PFSK-1 (cell line): Measurements from ENCODE around the gene APOC4.
A peak's percentile ranks its signal among the peaks of the same experiment; 100 is the strongest.

ENCODE experiments used
- FOXP2 ChIP-seq: optimal IDR thresholded peaks from 2 replicates; pipeline ENCODE3; 2011; ENCODE audit warnings: borderline replicate concordance, control low read depth, inconsistent platforms; ENCODE audit not compliant: insufficient read depth; ENCODE audit errors: extremely low read length, extremely low read depth
- POLR2AphosphoS5 ChIP-seq: IDR thresholded peaks from 2 replicates; pipeline ENCODE4 v1.6.1; 2012; ENCODE audit warnings: low read depth, mild to moderate bottlenecking, control low read depth, low read length, moderate library complexity
- REST ChIP-seq, 2 experiments: IDR thresholded peaks; 2 replicates each; pipeline versions ENCODE4 v1.6.1 to v1.8.0; 2011 to 2012; ENCODE audit warnings: low read depth in 2 of 2, low read length in 2 of 2, control low read depth in 1 of 2, inconsistent platforms in 1 of 2, mild to moderate bottlenecking in 1 of 2, moderate library complexity in 1 of 2; ENCODE audit not compliant: insufficient read depth in 1 of 2
- SIN3A ChIP-seq: IDR thresholded peaks from 2 replicates; pipeline ENCODE4 v1.6.1; 2012; ENCODE audit warnings: mild to moderate bottlenecking, low read length, moderate library complexity, borderline replicate concordance; ENCODE audit not compliant: insufficient read depth
- TAF1 ChIP-seq: IDR thresholded peaks from 2 replicates; pipeline ENCODE4 v1.6.1; 2012; ENCODE audit warnings: low read length, control low read depth, borderline replicate concordance; ENCODE audit not compliant: insufficient read depth

APOC4 gene

DNA sequence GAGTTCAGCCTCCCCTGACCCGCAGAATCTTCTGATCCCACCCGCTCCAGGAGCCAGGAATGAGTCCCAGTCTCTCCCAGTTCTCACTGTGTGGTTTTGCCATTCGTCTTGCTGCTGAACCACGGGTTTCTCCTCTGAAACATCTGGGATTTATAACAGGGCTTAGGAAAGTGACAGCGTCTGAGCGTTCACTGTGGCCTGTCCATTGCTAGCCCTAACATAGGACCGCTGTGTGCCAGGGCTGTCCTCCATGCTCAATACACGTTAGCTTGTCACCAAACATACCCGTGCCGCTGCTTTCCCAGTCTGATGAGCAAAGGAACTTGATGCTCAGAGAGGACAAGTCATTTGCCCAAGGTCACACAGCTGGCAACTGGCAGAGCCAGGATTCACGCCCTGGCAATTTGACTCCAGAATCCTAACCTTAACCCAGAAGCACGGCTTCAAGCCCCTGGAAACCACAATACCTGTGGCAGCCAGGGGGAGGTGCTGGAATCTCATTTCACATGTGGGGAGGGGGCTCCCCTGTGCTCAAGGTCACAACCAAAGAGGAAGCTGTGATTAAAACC is 37.5 kb upstream of the APOC4 start:
- TF ChIP-seq SIN3A (no peak), POLR2AphosphoS5 (peak; percentile 68; the same call in 1 of the 2 replicates)

DNA sequence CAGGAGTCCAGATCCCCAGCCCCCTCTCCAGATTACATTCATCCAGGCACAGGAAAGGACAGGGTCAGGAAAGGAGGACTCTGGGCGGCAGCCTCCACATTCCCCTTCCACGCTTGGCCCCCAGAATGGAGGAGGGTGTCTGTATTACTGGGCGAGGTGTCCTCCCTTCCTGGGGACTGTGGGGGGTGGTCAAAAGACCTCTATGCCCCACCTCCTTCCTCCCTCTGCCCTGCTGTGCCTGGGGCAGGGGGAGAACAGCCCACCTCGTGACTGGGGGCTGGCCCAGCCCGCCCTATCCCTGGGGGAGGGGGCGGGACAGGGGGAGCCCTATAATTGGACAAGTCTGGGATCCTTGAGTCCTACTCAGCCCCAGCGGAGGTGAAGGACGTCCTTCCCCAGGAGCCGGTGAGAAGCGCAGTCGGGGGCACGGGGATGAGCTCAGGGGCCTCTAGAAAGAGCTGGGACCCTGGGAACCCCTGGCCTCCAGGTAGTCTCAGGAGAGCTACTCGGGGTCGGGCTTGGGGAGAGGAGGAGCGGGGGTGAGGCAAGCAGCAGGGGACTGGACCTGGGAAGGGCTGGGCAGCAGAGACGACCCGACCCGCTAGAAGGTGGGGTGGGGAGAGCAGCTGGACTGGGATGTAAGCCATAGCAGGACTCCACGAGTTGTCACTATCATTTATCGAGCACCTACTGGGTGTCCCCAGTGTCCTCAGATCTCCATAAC is 36.4 kb upstream of the APOC4 start, which contains the start of gene APOE:
Gene APOE (plus strand): TSS at position 360 of the 724 bp plus-strand sequence. CDS start 829 bp downstream, outside the sequence.
- TF ChIP-seq SIN3A (no peak), REST (IDR thresholded peaks at IDR 0.05; ENCODE audit: insufficient read depth in 1 of 2, low read depth in 2 of 2, low read length in 2 of 2) (no peak), TAF1 (no peak), POLR2AphosphoS5 (no peak; the same call in 1 of the 2 replicates), FOXP2 (no peak)

DNA sequence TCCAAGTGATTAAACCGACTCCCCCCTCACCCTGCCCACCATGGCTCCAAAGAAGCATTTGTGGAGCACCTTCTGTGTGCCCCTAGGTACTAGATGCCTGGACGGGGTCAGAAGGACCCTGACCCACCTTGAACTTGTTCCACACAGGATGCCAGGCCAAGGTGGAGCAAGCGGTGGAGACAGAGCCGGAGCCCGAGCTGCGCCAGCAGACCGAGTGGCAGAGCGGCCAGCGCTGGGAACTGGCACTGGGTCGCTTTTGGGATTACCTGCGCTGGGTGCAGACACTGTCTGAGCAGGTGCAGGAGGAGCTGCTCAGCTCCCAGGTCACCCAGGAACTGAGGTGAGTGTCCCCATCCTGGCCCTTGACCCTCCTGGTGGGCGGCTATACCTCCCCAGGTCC is 34.4 kb upstream of the APOC4 start:
- no peak for TF ChIP-seq REST (IDR thresholded peaks at IDR 0.05; ENCODE audit: insufficient read depth in 1 of 2, low read depth in 2 of 2, low read length in 2 of 2)
- no peak for TF ChIP-seq POLR2AphosphoS5
- no peak for TF ChIP-seq SIN3A
- TF ChIP-seq TAF1: no peak
- TF ChIP-seq FOXP2: no peak

DNA sequence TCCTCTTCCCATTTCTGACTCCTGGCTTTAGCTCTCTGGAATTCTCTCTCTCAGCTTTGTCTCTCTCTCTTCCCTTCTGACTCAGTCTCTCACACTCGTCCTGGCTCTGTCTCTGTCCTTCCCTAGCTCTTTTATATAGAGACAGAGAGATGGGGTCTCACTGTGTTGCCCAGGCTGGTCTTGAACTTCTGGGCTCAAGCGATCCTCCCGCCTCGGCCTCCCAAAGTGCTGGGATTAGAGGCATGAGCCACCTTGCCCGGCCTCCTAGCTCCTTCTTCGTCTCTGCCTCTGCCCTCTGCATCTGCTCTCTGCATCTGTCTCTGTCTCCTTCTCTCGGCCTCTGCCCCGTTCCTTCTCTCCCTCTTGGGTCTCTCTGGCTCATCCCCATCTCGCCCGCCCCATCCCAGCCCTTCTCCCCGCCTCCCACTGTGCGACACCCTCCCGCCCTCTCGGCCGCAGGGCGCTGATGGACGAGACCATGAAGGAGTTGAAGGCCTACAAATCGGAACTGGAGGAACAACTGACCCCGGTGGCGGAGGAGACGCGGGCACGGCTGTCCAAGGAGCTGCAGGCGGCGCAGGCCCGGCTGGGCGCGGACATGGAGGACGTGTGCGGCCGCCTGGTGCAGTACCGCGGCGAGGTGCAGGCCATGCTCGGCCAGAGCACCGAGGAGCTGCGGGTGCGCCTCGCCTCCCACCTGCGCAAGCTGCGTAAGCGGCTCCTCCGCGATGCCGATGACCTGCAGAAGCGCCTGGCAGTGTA is 33.8 kb upstream of the APOC4 start:
- TF ChIP-seq TAF1: no peak
- no peak for TF ChIP-seq REST (IDR thresholded peaks at IDR 0.05; ENCODE audit: insufficient read depth in 1 of 2, low read depth in 2 of 2, low read length in 2 of 2)
- TF ChIP-seq SIN3A: no peak
- no peak for TF ChIP-seq FOXP2

DNA sequence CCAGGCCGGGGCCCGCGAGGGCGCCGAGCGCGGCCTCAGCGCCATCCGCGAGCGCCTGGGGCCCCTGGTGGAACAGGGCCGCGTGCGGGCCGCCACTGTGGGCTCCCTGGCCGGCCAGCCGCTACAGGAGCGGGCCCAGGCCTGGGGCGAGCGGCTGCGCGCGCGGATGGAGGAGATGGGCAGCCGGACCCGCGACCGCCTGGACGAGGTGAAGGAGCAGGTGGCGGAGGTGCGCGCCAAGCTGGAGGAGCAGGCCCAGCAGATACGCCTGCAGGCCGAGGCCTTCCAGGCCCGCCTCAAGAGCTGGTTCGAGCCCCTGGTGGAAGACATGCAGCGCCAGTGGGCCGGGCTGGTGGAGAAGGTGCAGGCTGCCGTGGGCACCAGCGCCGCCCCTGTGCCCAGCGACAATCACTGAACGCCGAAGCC is 33.2 kb upstream of the APOC4 start:
- no peak for TF ChIP-seq FOXP2
- TF ChIP-seq REST (IDR thresholded peaks at IDR 0.05; ENCODE audit: insufficient read depth in 1 of 2, low read depth in 2 of 2, low read length in 2 of 2): no peak
- no peak for TF ChIP-seq TAF1
- TF ChIP-seq POLR2AphosphoS5: no peak
- no peak for TF ChIP-seq SIN3A
